Ishikawa (cell line): Measurements from ENCODE around the gene TMEM100.

Experiments
- CEBPB ChIP-seq: IDR thresholded peaks from 2 replicates; pipeline ENCODE4 v1.6.1; 2012
- CREB1 ChIP-seq: IDR thresholded peaks from 2 replicates; pipeline ENCODE4 v1.6.1; 2012; ENCODE audit warnings: low read depth
- EP300 ChIP-seq: IDR thresholded peaks from 2 replicates; pipeline ENCODE4 v1.6.1; 2012; ENCODE audit warnings: borderline replicate concordance
- FOXM1 ChIP-seq: IDR thresholded peaks from 2 replicates; pipeline ENCODE4 v1.6.1; 2012; ENCODE audit warnings: low read depth, borderline replicate concordance
- NFIC ChIP-seq: IDR thresholded peaks from 2 replicates; pipeline ENCODE4 v1.6.1; 2012
- RAD21 ChIP-seq: IDR thresholded peaks from 2 replicates; pipeline ENCODE4 v1.6.1; 2012; ENCODE audit warnings: low read depth
- TAF1 ChIP-seq: IDR thresholded peaks from 2 replicates; pipeline ENCODE4 v1.6.1; 2012; ENCODE audit warnings: low read depth, mild to moderate bottlenecking
- TCF12 ChIP-seq: IDR thresholded peaks from 2 replicates; pipeline ENCODE4 v1.6.1; 2012; ENCODE audit warnings: low read depth
- TEAD4 ChIP-seq: IDR thresholded peaks from 2 replicates; pipeline ENCODE4 v1.6.1; 2012
- YY1 ChIP-seq: IDR thresholded peaks from 2 replicates; pipeline ENCODE4 v1.6.1; 2012; ENCODE audit warnings: low read depth
- ZBTB7A ChIP-seq: IDR thresholded peaks from 2 replicates; pipeline ENCODE4 v1.6.1; 2012; ENCODE audit warnings: low read depth
- TF ChIP-seq, protein P1 (sequence below): IDR thresholded peaks from 2 replicates; pipeline ENCODE4 v1.6.1; 2012; ENCODE audit warnings: low read depth, mild to moderate bottlenecking
- TF ChIP-seq, protein P2 (sequence below): IDR thresholded peaks from 2 replicates; pipeline ENCODE4 v1.6.1; 2012

DNA sequence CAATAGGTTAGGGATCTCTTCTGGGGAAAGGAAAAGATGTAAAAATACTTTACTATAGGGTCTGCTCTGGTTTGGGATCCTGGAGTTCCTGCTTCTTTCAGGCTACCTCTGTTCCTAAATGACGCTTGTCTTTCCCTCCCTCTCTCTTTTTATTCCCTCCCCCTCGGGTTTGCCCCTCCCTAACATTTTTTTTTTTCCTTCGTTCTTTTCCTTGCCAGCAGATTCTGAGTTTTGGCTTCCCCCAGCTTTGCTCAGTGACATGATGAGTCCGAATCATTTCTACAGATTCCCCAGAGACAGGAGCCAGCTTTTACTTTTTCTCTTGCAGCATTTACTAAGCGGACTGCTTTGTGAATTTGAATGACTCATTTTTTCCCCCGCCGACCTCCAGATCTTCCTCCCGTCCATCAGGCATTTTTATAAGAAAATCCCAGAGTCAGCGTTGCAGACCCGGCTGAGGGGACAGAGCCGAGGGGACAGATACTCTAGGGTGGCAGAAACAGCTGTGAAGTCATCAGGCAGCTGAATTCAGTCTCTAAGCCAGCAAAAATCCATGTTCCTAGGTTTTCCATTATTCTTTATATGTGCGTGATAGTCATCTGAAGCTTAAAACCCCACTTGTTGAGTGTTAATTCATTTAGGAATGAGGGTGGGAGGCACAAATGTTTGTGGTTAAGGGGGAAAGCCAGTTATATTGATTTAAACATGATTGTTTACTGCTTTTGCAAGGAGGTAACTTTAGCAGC lies at the start of gene TMEM100:
- TF ChIP-seq EP300 (no peak), ZBTB7A (no peak), TAF1 (no peak), RAD21 (no peak), TCF12 (no peak), CREB1 (no peak), NFIC (no peak), YY1 (no peak), TEAD4 (no peak), FOXM1 (no peak), CEBPB (no peak)
- TF ChIP-seq, protein P1, sequence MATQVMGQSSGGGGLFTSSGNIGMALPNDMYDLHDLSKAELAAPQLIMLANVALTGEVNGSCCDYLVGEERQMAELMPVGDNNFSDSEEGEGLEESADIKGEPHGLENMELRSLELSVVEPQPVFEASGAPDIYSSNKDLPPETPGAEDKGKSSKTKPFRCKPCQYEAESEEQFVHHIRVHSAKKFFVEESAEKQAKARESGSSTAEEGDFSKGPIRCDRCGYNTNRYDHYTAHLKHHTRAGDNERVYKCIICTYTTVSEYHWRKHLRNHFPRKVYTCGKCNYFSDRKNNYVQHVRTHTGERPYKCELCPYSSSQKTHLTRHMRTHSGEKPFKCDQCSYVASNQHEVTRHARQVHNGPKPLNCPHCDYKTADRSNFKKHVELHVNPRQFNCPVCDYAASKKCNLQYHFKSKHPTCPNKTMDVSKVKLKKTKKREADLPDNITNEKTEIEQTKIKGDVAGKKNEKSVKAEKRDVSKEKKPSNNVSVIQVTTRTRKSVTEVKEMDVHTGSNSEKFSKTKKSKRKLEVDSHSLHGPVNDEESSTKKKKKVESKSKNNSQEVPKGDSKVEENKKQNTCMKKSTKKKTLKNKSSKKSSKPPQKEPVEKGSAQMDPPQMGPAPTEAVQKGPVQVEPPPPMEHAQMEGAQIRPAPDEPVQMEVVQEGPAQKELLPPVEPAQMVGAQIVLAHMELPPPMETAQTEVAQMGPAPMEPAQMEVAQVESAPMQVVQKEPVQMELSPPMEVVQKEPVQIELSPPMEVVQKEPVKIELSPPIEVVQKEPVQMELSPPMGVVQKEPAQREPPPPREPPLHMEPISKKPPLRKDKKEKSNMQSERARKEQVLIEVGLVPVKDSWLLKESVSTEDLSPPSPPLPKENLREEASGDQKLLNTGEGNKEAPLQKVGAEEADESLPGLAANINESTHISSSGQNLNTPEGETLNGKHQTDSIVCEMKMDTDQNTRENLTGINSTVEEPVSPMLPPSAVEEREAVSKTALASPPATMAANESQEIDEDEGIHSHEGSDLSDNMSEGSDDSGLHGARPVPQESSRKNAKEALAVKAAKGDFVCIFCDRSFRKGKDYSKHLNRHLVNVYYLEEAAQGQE = no peak
- TF ChIP-seq, protein P2, sequence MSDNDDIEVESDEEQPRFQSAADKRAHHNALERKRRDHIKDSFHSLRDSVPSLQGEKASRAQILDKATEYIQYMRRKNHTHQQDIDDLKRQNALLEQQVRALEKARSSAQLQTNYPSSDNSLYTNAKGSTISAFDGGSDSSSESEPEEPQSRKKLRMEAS = no peak
